Fibroblast of villous mesenchyme (primary cell): ENCODE measurements around the gene FPR2. TPM values are rescaled to one million over a fixed set of nuclear protein-coding genes. Genes with fewer than 3 reads are reported as not detected.

Experiments
- DNase-seq: peaks from one replicate; pipeline ENCODE4 v3.0.0-alpha.2; 2010; ENCODE audit warnings: low read depth
- H3K4me3 ChIP-seq: 2 replicates; pipeline ENCODE4 v1.5.1; 2011; ENCODE audit warnings: low read depth, mild to moderate bottlenecking, low read length
- CTCF ChIP-seq: IDR thresholded peaks from 2 replicates; pipeline ENCODE4 v1.5.1; 2012; ENCODE audit warnings: low read depth, mild to moderate bottlenecking, low read length; ENCODE audit not compliant: insufficient read depth
- total RNA-seq: library from RNA; depleted of rRNA; stranded (reverse); fragments of >200 nt; gene quantifications from 2 replicates; pipeline ENCODE4 v1.2.3, GENCODE V29; 2012

Gene FPR2
- total RNA-seq, 1 donor: not detected

DNA sequence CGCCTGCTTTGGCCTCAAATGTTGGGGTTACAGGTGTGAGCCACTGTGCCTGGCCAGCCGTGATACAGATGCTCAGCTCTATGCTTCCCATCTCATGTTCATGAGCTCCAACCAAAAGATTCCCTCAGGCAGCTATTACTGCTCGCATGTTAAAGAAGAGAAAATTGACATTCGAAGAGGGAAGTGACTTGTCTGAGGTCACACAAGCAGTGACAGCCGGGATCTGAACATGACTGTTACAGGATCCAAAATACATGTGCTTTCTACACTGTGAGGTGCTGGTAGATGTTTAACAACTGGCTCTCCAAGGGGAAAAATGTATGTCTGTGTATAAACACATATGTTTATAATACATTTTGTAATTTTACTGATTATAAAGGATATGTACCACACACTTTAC lies 20.6 kb upstream of the FPR2 start:
- no peak overlapping the region for H3K4me3 ChIP-seq
- TF ChIP-seq CTCF: no peak
- DNase-seq: no peak

DNA sequence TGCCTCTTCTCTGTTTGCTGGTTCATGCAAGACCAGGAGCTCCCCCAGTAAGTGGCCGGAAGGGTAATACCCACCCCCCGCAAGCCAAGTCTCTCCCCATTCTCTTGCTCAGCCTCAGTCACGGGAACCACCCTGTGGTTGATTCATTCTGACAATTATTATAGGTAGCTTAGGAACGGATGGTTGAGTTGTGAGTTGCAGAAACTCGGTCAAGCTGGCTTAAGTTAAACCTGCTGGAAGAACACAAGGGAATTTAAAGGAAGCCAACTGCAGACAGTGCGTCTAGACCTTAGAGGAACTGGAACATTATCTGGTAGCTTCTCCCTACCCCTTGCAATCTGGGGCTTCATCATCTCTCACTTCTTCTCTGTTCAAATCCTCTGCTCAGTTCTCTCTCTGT lies 18.2 kb upstream of the FPR2 start:
- DNase-seq: no peak
- H3K4me3 ChIP-seq: no peak overlapping the region
- no peak for TF ChIP-seq CTCF

- no peak for TF ChIP-seq CTCF
- no peak overlapping the region for H3K4me3 ChIP-seq
- DNase-seq: no peak
Observed at GRCh38 chr19:51743405-51743804, 17.6 kb upstream of the FPR2 start.

GRCh38 chr19:51746731-51747130 lies 14.2 kb upstream of the FPR2 start:
- DNase-seq: no peak
- TF ChIP-seq CTCF: no peak

DNA sequence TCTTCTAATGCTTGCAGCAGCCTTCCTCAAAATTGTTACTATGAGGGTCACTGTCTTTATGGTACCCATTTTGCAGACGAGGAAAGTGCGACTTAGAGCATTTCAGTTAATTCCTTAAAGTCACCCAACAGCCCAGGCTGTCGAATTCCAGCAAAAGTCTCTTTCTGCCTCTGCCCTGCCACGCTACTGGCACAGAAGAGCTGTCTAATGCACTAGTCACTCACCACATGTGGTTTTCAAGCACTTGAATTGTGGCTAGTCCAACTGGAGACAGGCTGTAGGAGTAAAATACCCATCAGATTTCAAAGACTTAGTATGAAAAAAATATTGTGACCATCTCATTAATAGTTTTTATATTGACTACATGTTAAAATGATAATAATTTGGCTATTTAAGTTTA lies 11.0 kb upstream of the FPR2 start:
- TF ChIP-seq CTCF: no peak
- no peak overlapping the region for H3K4me3 ChIP-seq
- DNase-seq: no peak

More at GRCh38 chr19:51746731-51747130, 14.2 kb upstream of the FPR2 start:
- no peak overlapping the region for H3K4me3 ChIP-seq

DNA sequence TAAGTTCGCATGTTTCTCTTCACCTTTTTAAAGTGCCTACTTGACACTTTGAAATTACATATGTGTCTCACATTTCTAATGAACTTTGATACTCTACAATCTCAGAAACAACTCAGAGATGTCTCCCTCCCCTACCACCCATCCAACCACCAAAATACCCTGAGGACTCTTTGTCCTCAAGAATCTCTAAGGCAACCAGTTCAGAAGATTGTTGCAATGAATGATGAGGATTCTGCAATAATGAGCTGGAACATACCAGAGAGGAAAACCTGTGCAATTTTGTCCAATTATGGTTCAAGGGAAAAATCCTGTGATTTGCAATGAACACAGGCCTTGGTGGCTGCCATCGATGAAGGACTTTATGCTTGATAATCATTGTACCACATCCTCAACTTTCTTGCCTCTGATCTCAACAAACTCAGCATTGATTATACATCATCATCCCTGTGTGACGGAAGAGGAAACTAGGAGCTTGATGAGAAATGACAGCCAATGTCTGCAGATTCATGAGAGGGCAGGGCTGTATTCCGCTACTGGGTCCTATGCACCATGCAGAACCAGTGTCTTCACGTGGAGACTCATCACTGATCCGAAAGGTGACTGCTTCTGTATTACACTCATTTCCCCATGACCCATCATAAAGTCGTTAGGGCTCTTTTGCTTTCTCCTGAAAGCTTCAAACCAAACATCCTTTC lies 10.4 kb upstream of the FPR2 start:
- DNase-seq: no peak
- TF ChIP-seq CTCF: no peak
- H3K4me3 ChIP-seq: no peak overlapping the region

DNA sequence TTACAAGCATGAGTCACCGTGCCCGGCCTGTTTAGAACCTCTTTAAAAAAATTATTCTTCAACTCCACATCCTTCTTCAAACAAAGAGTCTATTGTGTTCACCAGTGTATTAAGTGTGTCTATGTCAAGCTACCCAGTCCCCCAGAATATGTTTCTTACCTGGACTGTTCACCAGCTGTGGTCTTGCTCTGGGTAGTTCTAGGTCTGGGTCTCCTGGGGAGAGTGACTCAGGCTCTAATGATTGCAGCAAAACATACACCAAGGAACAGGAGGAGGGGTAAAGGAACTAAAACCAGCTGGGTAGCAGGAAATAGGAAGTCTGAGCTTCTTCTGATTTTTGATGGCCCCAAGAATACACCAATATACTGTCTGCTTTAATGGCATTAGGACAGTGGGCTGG lies 9.3 kb upstream of the FPR2 start, which contains the start of gene FPR1:
Gene FPR1 (minus strand): TSS at position 224 of the 400 bp plus-strand sequence. CDS start 4,884 bp downstream, outside the sequence.
- no peak for TF ChIP-seq CTCF
- no peak within 1 kb of the TSS for H3K4me3 ChIP-seq
- DNase-seq: peak; percentile 52
